Activated CD4-positive, alpha-beta memory T cell treated with anti-CD3 and anti-CD28 coated beads, Interleukin-2, amount 10 ng/mL, durations not matched to agents 7 days and 5 days (primary cell): Measurements from ENCODE around the gene HIPK1. TPM values are rescaled to one million over a fixed set of nuclear protein-coding genes. Genes with fewer than 3 reads are reported as not detected.

Experiments used
- CTCF ChIA-PET: fragments of 350-600 bp; sonication (Branson Sonifier 250); formaldehyde crosslinking; loops from one replicate; lab custom pipeline; 2021; ENCODE audit warnings: antibody characterized with exemption, inconsistent platforms; lab: Charles Lee
- POLR2A ChIA-PET: fragments of 350-600 bp; sonication (Branson Sonifier 250); formaldehyde crosslinking; loops from one replicate; lab custom pipeline; 2021; ENCODE audit warnings: antibody characterized with exemption; lab: Charles Lee
- DNase-seq: peaks from one replicate; pipeline ENCODE4 v3.0.0-alpha.2; 2020
- H3K27ac Mint-ChIP-seq: one replicate; pipeline ENCODE4 v1.8.0; 2021; ENCODE audit warnings: mild to moderate bottlenecking, mixed read lengths
- H3K27me3 Mint-ChIP-seq: one replicate; pipeline ENCODE4 v1.8.0; 2021; ENCODE audit warnings: mixed read lengths
- H3K36me3 Mint-ChIP-seq: one replicate; pipeline ENCODE4 v1.8.0; 2021; ENCODE audit warnings: low read depth, mixed read lengths
- H3K4me1 Mint-ChIP-seq: one replicate; pipeline ENCODE4 v1.8.0; 2021; ENCODE audit warnings: mixed read lengths
- H3K4me3 Mint-ChIP-seq: one replicate; pipeline ENCODE4 v1.8.0; 2021; ENCODE audit warnings: mild to moderate bottlenecking, mixed read lengths
- H3K9me3 Mint-ChIP-seq: one replicate; pipeline ENCODE4 v1.8.0; 2021; ENCODE audit warnings: mixed read lengths
- total RNA-seq, 2 experiments: library from RNA; stranded (reverse); gene quantifications; one replicate each; pipeline ENCODE4 v1.2.3, GENCODE V29; 2021

HIPK1 gene
- total RNA-seq, 2 experiments from 2014 or later: 89.5 to 92.5 TPM

GRCh38 chr1:113934511-113935055 lies 5.5 kb downstream of the HIPK1 start:
- H3K36me3 Mint-ChIP-seq: peaks cover 49% of the 10 kb centered on the region
- no peak for DNase-seq
- H3K9me3 Mint-ChIP-seq: no peaks in the 10 kb centered on the region
- no peak overlapping the region for H3K4me3 Mint-ChIP-seq
- peaks cover 80% of the 10 kb centered on the region for H3K4me1 Mint-ChIP-seq
- no peak overlapping the region for H3K27ac Mint-ChIP-seq
- CTCF ChIA-PET: interaction anchor here (0.6 to 1.9 kb wide), 6 partner anchors 11 to 347 kb away, joined by 3 to 5 read pairs (median 3); no protein-coding TSS in a partner anchor
- POLR2A ChIA-PET: interaction anchor here (0.6 to 8.7 kb wide), 5 partner anchors 8 to 123 kb away, joined by 3 to 268 read pairs (median 6); partner anchors contain the start of genes AP4B1, DCLRE1B and RSBN1
- H3K27me3 Mint-ChIP-seq: no peaks in the 10 kb centered on the region

DNA sequence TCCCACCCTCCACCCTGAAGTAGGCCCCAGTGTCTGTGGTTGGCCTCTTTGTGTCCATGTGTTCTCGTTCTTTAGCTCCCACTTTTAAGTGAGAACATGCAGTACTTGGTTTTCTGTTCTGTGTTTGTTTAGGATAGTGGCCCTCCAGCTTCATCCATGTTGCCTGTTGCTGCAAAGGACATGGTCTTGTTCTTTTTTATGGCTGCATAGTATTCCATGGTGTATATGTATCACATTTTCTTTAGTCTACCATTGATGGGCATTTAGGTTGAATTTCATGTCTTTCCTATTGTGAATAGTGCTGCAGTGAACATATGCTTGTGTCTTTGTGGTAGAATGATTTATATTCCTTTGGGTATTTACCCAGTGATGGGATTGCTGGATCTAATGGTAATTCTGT lies 6.1 kb downstream of the HIPK1 start:
- Mint-ChIP-seq H3K27me3 (no peaks in the 10 kb centered on the region), H3K9me3 (no peaks in the 10 kb centered on the region), H3K36me3 (peaks cover 49% of the 10 kb centered on the region), H3K4me3 (no peak overlapping the region), H3K4me1 (peaks cover 85% of the 10 kb centered on the region), H3K27ac (no peak overlapping the region)
- no peak for DNase-seq
- CTCF ChIA-PET: interaction anchor here (0.6 to 1.9 kb wide), 5 partner anchors 11 to 347 kb away, joined by 3 to 5 read pairs (median 3); no protein-coding TSS in a partner anchor
- POLR2A ChIA-PET: interaction anchor here (0.6 kb wide), 1 partner anchor 19 kb away, joined by 3 read pairs; no protein-coding TSS in a partner anchor

GRCh38 chr1:113935970-113936369 lies 6.8 kb downstream of the HIPK1 start:
- Mint-ChIP-seq H3K9me3 (no peaks in the 10 kb centered on the region), H3K36me3 (peaks cover 57% of the 10 kb centered on the region), H3K27ac (peak overlapping the region; percentile 13), H3K27me3 (no peaks in the 10 kb centered on the region), H3K4me1 (peaks cover 88% of the 10 kb centered on the region), H3K4me3 (no peak overlapping the region)
- ChIA-PET CTCF (interaction anchor here (1.3 to 1.9 kb wide), 2 partner anchors 11 to 13 kb away, joined by 3 to 5 read pairs; no protein-coding TSS in a partner anchor), POLR2A (no interaction called here)
- no peak for DNase-seq

DNA sequence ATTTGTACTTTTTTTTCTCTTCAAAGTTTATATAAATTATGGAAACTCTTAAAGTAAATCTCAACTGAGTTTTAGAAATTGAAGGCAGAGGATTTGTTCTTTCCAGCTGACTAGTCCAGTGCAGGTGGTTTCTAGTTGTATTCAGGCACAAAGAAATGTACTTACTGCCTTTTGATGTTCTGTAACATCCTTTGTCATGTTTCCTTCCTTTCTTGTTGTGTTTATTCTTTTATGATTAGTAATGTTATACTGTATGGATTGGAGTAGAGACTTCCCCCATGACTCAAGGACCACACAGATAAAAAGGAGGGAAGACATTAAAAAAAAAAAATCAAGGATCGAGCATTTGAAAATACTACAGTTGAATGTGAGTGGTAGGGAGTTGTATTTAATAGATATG lies 8.0 kb downstream of the HIPK1 start:
- POLR2A ChIA-PET: interaction anchor here (1.0 to 2.9 kb wide), 2 partner anchors 10 to 33 kb away, joined by 5 to 14 read pairs; partner anchors contain the start of genes AP4B1 and DCLRE1B
- H3K27ac Mint-ChIP-seq: peak overlapping the region; percentile 4

DNA sequence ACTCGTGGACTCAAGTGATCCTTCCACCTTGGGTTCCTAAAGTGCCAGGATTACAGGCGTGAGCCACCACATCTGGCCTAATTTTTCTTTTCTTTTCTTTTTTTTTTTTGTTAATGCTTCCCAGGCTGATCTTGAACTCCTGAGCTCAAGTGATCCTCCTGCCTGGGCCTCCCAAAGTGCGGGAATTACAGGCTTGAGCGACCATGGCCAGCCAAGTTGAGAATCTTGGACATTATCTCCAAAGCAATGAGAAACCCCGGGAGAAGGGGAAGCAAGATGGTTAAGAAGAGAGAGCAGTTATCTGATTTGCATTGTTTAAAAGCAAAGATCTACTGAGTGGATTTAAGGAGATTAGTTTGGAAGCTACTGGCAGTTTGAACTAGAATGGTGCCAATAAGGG lies 9.1 kb downstream of the HIPK1 start:
- peaks cover 2% of the 10 kb centered on the region for H3K9me3 Mint-ChIP-seq
- DNase-seq: no peak
- no peak overlapping the region for H3K4me3 Mint-ChIP-seq
- peak overlapping the region; percentile 15 for H3K27ac Mint-ChIP-seq
- ChIA-PET CTCF (interaction anchor here (1.0 to 2.6 kb wide), 5 partner anchors 7 to 103 kb away, joined by 3 to 9 read pairs (median 3); partner anchors contain the start of gene HIPK1), POLR2A (interaction anchor here (1.2 to 4.0 kb wide), 3 partner anchors 8 to 124 kb away, joined by 3 to 55 read pairs (median 14); partner anchors contain the start of gene HIPK1)
- H3K4me1 Mint-ChIP-seq: peaks cover 79% of the 10 kb centered on the region
- no peaks in the 10 kb centered on the region for H3K27me3 Mint-ChIP-seq
- H3K36me3 Mint-ChIP-seq: peaks cover 63% of the 10 kb centered on the region

More for the DNA sequence above, 8.0 kb downstream of the HIPK1 start:
- Mint-ChIP-seq H3K36me3 (peaks cover 64% of the 10 kb centered on the region), H3K4me1 (peaks cover 83% of the 10 kb centered on the region), H3K27me3 (no peaks in the 10 kb centered on the region), H3K9me3 (no peaks in the 10 kb centered on the region), H3K4me3 (no peak overlapping the region)
- no peak for DNase-seq
- CTCF ChIA-PET: interaction anchor here (0.6 to 0.7 kb wide), 2 partner anchors 58 to 1096 kb away, joined by 3 to 4 read pairs; no protein-coding TSS in a partner anchor

DNA sequence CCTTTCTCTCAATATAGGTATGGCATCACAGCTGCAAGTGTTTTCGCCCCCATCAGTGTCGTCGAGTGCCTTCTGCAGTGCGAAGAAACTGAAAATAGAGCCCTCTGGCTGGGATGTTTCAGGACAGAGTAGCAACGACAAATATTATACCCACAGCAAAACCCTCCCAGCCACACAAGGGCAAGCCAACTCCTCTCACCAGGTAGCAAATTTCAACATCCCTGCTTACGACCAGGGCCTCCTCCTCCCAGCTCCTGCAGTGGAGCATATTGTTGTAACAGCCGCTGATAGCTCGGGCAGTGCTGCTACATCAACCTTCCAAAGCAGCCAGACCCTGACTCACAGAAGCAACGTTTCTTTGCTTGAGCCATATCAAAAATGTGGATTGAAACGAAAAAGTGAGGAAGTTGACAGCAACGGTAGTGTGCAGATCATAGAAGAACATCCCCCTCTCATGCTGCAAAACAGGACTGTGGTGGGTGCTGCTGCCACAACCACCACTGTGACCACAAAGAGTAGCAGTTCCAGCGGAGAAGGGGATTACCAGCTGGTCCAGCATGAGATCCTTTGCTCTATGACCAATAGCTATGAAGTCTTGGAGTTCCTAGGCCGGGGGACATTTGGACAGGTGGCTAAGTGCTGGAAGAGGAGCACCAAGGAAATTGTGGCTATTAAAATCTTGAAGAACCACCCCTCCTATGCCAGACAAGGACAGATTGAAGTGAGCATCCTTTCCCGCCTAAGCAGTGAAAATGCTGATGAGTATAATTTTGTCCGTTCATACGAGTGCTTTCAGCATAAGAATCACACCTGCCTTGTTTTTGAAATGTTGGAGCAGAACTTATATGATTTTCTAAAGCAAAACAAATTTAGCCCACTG lies 11.5 kb downstream of the HIPK1 start:
- H3K9me3 Mint-ChIP-seq: peaks cover 3% of the 10 kb centered on the region
- peaks cover 67% of the 10 kb centered on the region for H3K4me1 Mint-ChIP-seq
- peaks cover 63% of the 10 kb centered on the region for H3K36me3 Mint-ChIP-seq

GRCh38 chr1:113941245-113941559 lies 12.1 kb downstream of the HIPK1 start:
- H3K9me3 Mint-ChIP-seq: peaks cover 3% of the 10 kb centered on the region
- ChIA-PET CTCF (interaction anchor here (1.0 kb wide), 1 partner anchor 341 kb away, joined by 4 read pairs; no protein-coding TSS in a partner anchor), POLR2A (interaction anchor here (1.3 to 4.0 kb wide), 4 partner anchors 11 to 71 kb away, joined by 3 to 55 read pairs (median 6); partner anchors contain the start of gene HIPK1)
- peaks cover 66% of the 10 kb centered on the region for H3K4me1 Mint-ChIP-seq
- no peak for DNase-seq
- H3K27ac Mint-ChIP-seq: peak overlapping the region; percentile 79
- H3K36me3 Mint-ChIP-seq: peaks cover 62% of the 10 kb centered on the region
- H3K4me3 Mint-ChIP-seq: no peak overlapping the region
- no peaks in the 10 kb centered on the region for H3K27me3 Mint-ChIP-seq

More for the DNA sequence above, 11.5 kb downstream of the HIPK1 start:
- Mint-ChIP-seq H3K4me3 (peak overlapping the region; percentile 39), H3K27ac (peak overlapping the region; percentile 79), H3K27me3 (no peaks in the 10 kb centered on the region)
- CTCF ChIA-PET: interaction anchor here (0.6 to 2.6 kb wide), 5 partner anchors 8 to 342 kb away, joined by 3 to 9 read pairs (median 4); no protein-coding TSS in a partner anchor
- DNase-seq: peak; percentile 54
- POLR2A ChIA-PET: interaction anchor here (0.7 to 4.0 kb wide), 6 partner anchors 11 to 818 kb away, joined by 3 to 55 read pairs (median 3); partner anchors contain the start of gene HIPK1

DNA sequence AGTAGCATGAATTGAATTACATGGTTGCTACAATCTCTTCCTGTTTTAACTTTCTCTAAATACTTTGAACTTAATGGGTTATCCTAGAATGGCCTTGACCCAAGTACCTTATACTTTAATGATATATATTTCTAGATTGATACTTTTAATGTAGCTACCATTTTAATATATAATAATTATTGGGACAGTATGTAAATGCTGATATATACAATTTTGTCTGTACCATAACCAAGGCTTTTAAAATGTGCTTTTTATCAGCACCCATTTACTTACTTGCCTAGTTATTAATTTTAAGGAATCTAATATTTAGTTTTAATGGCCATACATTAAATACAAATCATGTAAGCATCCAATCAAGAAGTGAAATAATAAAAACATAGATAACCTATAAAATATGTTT lies 13.4 kb downstream of the HIPK1 start:
- peaks cover 3% of the 10 kb centered on the region for H3K9me3 Mint-ChIP-seq
- no peaks in the 10 kb centered on the region for H3K27me3 Mint-ChIP-seq
- H3K4me3 Mint-ChIP-seq: no peak overlapping the region
- POLR2A ChIA-PET: interaction anchor here (0.7 to 1.3 kb wide), 2 partner anchors 8 to 12 kb away, joined by 3 to 4 read pairs; no protein-coding TSS in a partner anchor
- H3K36me3 Mint-ChIP-seq: peaks cover 56% of the 10 kb centered on the region
- no peak overlapping the region for H3K27ac Mint-ChIP-seq
- peaks cover 68% of the 10 kb centered on the region for H3K4me1 Mint-ChIP-seq
- no peak for DNase-seq
- CTCF ChIA-PET: interaction anchor here (0.8 kb wide), 1 partner anchor 12 kb away, joined by 3 read pairs; no protein-coding TSS in a partner anchor

DNA sequence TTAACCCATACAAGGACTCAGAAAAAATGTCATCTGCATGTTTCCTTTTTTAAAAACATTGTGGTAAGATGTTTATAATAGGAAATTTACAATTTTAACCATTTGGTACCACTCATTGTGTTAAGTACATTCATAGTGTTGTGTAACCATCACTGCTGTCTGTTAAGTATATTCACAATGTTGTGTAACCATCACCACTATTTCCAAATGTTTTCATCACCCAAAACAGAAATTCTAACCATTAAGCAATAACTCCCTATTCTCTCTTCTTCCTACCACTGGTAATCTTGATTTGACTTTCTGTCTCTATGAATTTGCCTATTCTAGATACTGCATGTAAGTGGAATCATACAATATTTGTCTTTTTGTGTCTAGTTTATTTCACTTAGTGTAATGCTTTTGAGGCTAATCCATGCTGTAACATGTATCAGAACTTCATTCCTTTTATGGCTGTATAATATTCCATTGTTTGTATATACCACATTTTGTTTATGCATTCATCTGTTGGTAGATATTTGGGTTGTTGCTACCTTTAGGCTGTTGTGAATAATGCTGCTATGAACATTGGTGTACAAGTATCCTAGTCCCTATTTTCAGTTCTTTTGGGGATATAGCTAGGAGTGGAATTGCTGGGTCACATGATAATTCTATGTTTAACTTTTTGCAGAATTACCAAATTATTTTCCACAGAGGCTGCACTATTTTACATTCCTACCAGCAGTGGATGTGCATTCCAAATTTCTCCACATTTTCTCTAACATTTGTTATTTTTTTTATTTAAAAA lies 14.1 kb downstream of the HIPK1 start:
- ChIA-PET POLR2A (interaction anchor here (0.7 to 1.3 kb wide), 4 partner anchors 9 to 818 kb away, joined by 3 to 4 read pairs (median 3); partner anchors contain the start of gene HIPK1), CTCF (interaction anchor here (0.8 kb wide), 1 partner anchor 13 kb away, joined by 3 read pairs; no protein-coding TSS in a partner anchor)
- H3K36me3 Mint-ChIP-seq: peaks cover 51% of the 10 kb centered on the region
- H3K9me3 Mint-ChIP-seq: peaks cover 3% of the 10 kb centered on the region
- H3K27ac Mint-ChIP-seq: no peak overlapping the region
- DNase-seq: no peak
- no peaks in the 10 kb centered on the region for H3K27me3 Mint-ChIP-seq
- peaks cover 68% of the 10 kb centered on the region for H3K4me1 Mint-ChIP-seq
- H3K4me3 Mint-ChIP-seq: no peak overlapping the region

GRCh38 chr1:113945329-113945728 lies 16.2 kb downstream of the HIPK1 start:
- ChIA-PET CTCF (interaction anchor here (2.4 kb wide), 1 partner anchor 15 kb away, joined by 19 read pairs; the partner anchor contains the start of gene HIPK1), POLR2A (interaction anchor here (0.9 to 3.0 kb wide), 3 partner anchors 14 to 133 kb away, joined by 4 to 62 read pairs (median 23); partner anchors contain the start of genes AP4B1, DCLRE1B, HIPK1 and RSBN1)
- H3K27ac Mint-ChIP-seq: no peak overlapping the region

GRCh38 chr1:113946112-113946511 lies 17.0 kb downstream of the HIPK1 start:
- Mint-ChIP-seq H3K9me3 (peaks cover 3% of the 10 kb centered on the region), H3K36me3 (peaks cover 56% of the 10 kb centered on the region), H3K27ac (peak overlapping the region; percentile 44), H3K27me3 (no peaks in the 10 kb centered on the region), H3K4me3 (no peak overlapping the region), H3K4me1 (peaks cover 52% of the 10 kb centered on the region)
- ChIA-PET CTCF (interaction anchor here (1.0 to 2.4 kb wide), 7 partner anchors 8 to 32 kb away, joined by 3 to 19 read pairs (median 4); partner anchors contain the start of gene HIPK1), POLR2A (interaction anchor here (0.8 to 3.0 kb wide), 8 partner anchors 8 to 134 kb away, joined by 3 to 62 read pairs (median 4); partner anchors contain the start of genes AP4B1, DCLRE1B, HIPK1 and RSBN1)
- no peak for DNase-seq

More at GRCh38 chr1:113945329-113945728, 16.2 kb downstream of the HIPK1 start:
- no peak overlapping the region for H3K4me3 Mint-ChIP-seq
- H3K36me3 Mint-ChIP-seq: peaks cover 57% of the 10 kb centered on the region
- no peak for DNase-seq
- peaks cover 3% of the 10 kb centered on the region for H3K9me3 Mint-ChIP-seq
- H3K27me3 Mint-ChIP-seq: no peaks in the 10 kb centered on the region
- peaks cover 60% of the 10 kb centered on the region for H3K4me1 Mint-ChIP-seq
